NCI-H446 treated with DMSO at 0.1 percent for 48 hours (cell line): ENCODE data around the gene SNCA.

ENCODE experiments used
- DNase-seq: peaks from one replicate; lab custom pipeline; 2025; lab: John Stamatoyannopoulos, UW

Gene SNCA

GRCh38 chr4:89704651-89705395 lies 132.1 kb downstream of the SNCA start:
- peak; percentile 66 for DNase-seq

- no peak for DNase-seq
Measured at GRCh38 chr4:89703829-89704590, 133.0 kb downstream of the SNCA start.

- no peak for DNase-seq
Measured at GRCh38 chr4:89700766-89701423, 136.1 kb downstream of the SNCA start.

- DNase-seq: no peak
Measured at GRCh38 chr4:89685690-89686089, 151.3 kb downstream of the SNCA start.

GRCh38 chr4:89685277-89685676 lies 151.7 kb downstream of the SNCA start:
- DNase-seq: no peak

GRCh38 chr4:89684536-89684935 lies 152.4 kb downstream of the SNCA start:
- DNase-seq: no peak

- DNase-seq: no peak
Measured at GRCh38 chr4:89682808-89683207, 154.2 kb downstream of the SNCA start.

- no peak for DNase-seq
Measured at GRCh38 chr4:89681671-89682070, 155.3 kb downstream of the SNCA start.

GRCh38 chr4:89681219-89681618 lies 155.7 kb downstream of the SNCA start:
- no peak for DNase-seq

GRCh38 chr4:89674876-89675459 lies 162.0 kb downstream of the SNCA start:
- DNase-seq: no peak
